ENCODE results near the gene SDS. TPM values are rescaled to one million over a fixed set of nuclear protein-coding genes. Genes with fewer than 3 reads are reported as not detected.
"Not testable (repeated sequence)": the region's sequence is repeated elsewhere in the genome, so short reads cannot be mapped to it uniquely, and the experiment has no call there.

Gene SDS
- total RNA-seq, 1 experiment from 2014 or later, result not detected

GRCh38 chr12:113365639-113366395 is 37.9 kb downstream of the SDS start:
- in situ Hi-C loops (cut with HindIII; ENCODE audit: low pct_unique_long_range_greater_than_20kb, low sequenced_read_pairs), result no loop called here
- DNase-seq (ENCODE audit: low read depth), result no peak

- no peak for DNase-seq (ENCODE audit: low read depth)
- in situ Hi-C loops (cut with HindIII; ENCODE audit: low pct_unique_long_range_greater_than_20kb, low sequenced_read_pairs), result no loop called here
These were observed 39.0 kb downstream of the SDS start for GRCh38 chr12:113364698-113365097.

- in situ Hi-C loops (cut with HindIII; ENCODE audit: low pct_unique_long_range_greater_than_20kb, low sequenced_read_pairs), result no loop called here
- DNase-seq (ENCODE audit: low read depth), result no peak
These were observed 41.9 kb downstream of the SDS start for GRCh38 chr12:113361574-113362370.

- DNase-seq (ENCODE audit: low read depth), result no peak
- in situ Hi-C loops (cut with HindIII; ENCODE audit: low pct_unique_long_range_greater_than_20kb, low sequenced_read_pairs), result no loop called here
These were observed 43.5 kb downstream of the SDS start for GRCh38 chr12:113359939-113360748.

- in situ Hi-C loops (cut with HindIII; ENCODE audit: low pct_unique_long_range_greater_than_20kb, low sequenced_read_pairs), result no loop called here
- DNase-seq (ENCODE audit: low read depth), result no peak
These were observed 44.4 kb downstream of the SDS start for GRCh38 chr12:113359133-113359938.

- peak; percentile 75 for DNase-seq (ENCODE audit: low read depth)
- in situ Hi-C loops (cut with HindIII; ENCODE audit: low pct_unique_long_range_greater_than_20kb, low sequenced_read_pairs), result no loop called here
These were observed 45.1 kb downstream of the SDS start, which contains the start of gene PLBD2 for GRCh38 chr12:113358381-113359132. TSS of gene PLBD2 (plus strand) at chr12:113358587. CDS start at chr12:113358601, 14 bp downstream.

GRCh38 chr12:113354192-113354591 is 49.5 kb downstream of the SDS start:
- DNase-seq (ENCODE audit: low read depth); in situ Hi-C loops (cut with HindIII; ENCODE audit: low pct_unique_long_range_greater_than_20kb, low sequenced_read_pairs): not testable (repeated sequence)

- DNase-seq (ENCODE audit: low read depth), result no peak
- in situ Hi-C loops (cut with HindIII; ENCODE audit: low pct_unique_long_range_greater_than_20kb, low sequenced_read_pairs), result no loop called here
These were observed 52.6 kb downstream of the SDS start for GRCh38 chr12:113351089-113351488.

- in situ Hi-C loops (cut with HindIII; ENCODE audit: low pct_unique_long_range_greater_than_20kb, low sequenced_read_pairs), result no loop called here
- DNase-seq (ENCODE audit: low read depth), result no peak
These were observed 54.7 kb downstream of the SDS start for GRCh38 chr12:113348849-113349536.

GRCh38 chr12:113347892-113348291 is 55.8 kb downstream of the SDS start:
- in situ Hi-C loops (cut with HindIII; ENCODE audit: low pct_unique_long_range_greater_than_20kb, low sequenced_read_pairs), result no loop called here
- DNase-seq (ENCODE audit: low read depth), result no peak

GRCh38 chr12:113347107-113347506 is 56.6 kb downstream of the SDS start:
- DNase-seq (ENCODE audit: low read depth), result no peak
- in situ Hi-C loops (cut with HindIII; ENCODE audit: low pct_unique_long_range_greater_than_20kb, low sequenced_read_pairs), result no loop called here

GRCh38 chr12:113346353-113346752 is 57.3 kb downstream of the SDS start:
- DNase-seq (ENCODE audit: low read depth), result no peak
- in situ Hi-C loops (cut with HindIII; ENCODE audit: low pct_unique_long_range_greater_than_20kb, low sequenced_read_pairs), result no loop called here

GRCh38 chr12:113345318-113345717 is 58.4 kb downstream of the SDS start:
- in situ Hi-C loops (cut with HindIII; ENCODE audit: low pct_unique_long_range_greater_than_20kb, low sequenced_read_pairs), result no loop called here
- no peak for DNase-seq (ENCODE audit: low read depth)

Data from Caki2 (cell line).